ENCODE measurements around the gene STRC.
"Not testable (repeated sequence)": the region's sequence is repeated elsewhere in the genome, so short reads cannot be mapped to it uniquely, and the experiment has no call there.

STRC gene

DNA sequence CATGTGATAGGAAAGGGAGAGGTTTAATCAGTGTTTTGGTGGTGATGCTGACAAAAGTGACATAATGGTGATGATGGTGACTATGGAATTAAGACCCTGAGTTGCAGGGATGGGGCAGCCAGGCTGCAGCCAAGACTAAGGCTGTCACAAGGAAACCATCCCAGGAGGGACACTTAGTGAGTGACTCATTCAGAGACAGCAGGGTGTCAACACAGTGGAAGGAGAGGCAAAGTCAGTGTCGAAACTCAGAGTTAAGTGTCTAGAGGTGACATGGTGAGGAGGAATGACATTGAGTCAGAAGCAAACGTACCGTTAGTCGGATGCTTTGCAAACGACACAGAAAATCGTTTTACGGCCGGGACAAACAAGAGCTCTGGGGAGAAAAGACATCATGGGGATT is 54.8 kb downstream of the STRC start:
- not testable (repeated sequence) for DNase-seq (ENCODE audit: low spot score)

DNA sequence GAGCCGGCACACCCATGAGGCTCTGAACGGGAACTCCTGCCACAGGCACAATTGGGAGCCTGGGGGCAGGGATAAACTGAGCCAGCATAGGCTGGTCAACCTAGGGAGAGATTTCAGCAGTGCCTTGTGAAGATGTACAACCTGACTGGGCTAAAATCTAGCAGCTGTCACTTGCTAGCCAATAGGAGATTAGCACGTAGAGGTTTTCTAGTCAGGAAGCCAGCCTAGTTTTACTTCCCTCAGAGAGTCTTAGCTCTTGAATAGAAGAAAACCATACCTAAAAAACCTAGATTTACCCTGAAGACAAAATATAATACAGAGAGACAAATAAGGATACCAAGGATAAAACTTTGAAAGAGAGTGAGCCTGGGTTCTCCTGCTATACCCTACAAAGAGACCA is 55.8 kb downstream of the STRC start:
- DNase-seq (ENCODE audit: low spot score): not testable (repeated sequence)

DNA sequence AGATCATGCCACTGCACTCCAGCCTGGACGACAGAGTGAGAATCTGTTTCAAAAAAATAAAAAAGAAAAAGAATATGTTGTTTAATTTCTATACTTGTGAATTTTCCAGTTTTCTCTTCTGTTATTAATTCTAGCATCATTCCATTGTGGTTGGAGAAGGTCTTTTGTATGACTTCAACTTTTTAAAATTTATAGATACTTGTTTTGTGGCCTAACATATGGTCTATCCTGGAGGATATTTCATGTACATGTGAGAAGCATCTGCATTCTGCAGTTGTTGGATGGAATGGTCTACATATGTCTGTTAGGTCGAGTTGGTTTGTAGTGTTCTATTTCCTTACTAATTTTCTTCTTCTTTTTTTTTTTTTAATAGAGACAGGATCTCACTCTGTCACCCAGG is 65.6 kb downstream of the STRC start:
- no peak for DNase-seq (ENCODE audit: low spot score)

DNA sequence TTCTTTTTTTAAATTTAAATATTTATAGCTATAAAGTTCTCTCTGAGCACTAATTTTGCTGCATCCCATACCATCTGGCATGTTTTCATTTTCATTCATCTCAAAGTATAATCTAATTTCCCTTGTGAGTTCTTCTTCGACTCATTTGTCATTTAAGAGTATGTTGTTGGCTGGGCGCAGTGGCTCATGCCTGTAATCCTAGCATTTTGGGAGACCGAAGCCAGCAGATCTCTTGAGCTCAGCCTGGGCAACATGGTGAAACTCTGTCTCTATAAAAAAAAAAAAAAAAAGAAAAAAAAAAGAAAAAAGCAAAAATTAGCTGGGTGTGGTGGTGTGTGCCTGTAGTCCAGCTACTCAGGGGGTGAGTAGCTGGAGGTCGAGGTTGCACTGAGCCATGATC is 66.3 kb downstream of the STRC start:
- no peak for DNase-seq (ENCODE audit: low spot score)

DNA sequence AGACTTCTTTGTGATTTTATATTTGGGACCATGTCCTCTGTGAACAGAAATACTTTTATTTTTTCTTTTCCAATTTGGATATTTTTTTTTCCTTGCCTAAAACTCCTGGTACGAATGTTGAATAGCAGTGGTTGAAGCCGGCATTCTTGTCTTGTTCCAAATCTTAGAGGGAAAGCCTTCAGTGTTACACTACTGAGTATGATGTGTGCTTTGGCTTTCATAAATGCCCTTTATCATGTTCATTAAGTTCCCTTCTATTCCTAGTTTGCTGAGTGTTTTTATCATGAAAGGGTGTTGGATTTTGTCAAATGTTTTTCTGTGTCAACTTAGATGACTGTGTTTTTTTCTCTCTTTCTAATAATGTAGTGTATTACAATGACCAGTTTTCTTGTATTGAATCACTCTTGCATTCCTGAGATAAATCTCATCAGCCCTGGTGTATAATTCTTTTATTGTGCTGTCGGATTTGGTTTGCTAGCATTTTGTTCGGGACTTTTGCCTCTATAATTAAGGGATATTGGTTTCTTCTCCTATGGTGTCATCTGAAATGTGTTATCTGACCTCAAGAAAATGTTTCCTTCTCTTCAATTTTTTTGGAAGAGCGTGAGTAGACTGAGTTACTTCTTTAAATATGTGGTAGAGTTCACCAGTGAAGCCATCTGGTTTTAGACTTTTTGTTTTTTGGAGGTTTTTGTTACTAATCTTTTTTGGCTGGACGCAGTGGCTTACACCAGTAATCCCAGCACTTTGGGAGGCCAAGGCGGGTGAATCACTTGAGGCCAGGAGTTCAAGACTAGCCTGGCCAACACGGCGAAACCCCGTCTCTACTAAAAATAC is 67.9 kb downstream of the STRC start:
- no peak for DNase-seq (ENCODE audit: low spot score)

Measured in hematopoietic multipotent progenitor cell treated with erythropoietin and hydrocortisone succinate and interleukin-3 and kit ligand, for 17 days (in vitro differentiated cells).